ENCODE measurements around the gene ABO. TPM values are rescaled to one million over a fixed set of nuclear protein-coding genes. Genes with fewer than 3 reads are reported as not detected.

ABO gene
- total RNA-seq, 1 donor from 2014 or later: 4.8 TPM

DNA sequence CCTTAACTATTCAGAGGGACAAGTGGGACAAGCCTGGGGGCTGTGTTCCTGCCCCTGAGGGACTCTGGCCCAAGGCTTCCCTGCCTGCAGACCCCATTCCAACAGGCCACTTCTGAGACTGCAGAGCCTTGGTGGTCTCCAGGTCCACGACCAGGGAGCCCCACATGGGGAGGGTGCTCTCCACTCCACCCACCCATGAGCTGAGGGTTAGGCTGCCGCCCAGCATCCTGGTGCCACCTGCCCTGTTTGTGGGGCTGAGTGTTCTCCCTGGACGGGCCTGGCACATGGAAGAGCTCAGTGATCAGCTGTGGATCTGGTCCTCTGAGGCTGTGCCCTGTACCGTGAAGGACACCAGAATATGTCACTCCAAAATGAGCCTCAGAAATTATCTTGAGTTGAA, 2.5 kb upstream of the ABO start:
- DNase-seq (ENCODE audit: low spot score in 2 of 2): no peak
- intact Hi-C loops (cut with DNase I): no loop called here
- peaks cover 8% of the 10 kb centered on the region for H3K27me3 ChIP-seq

GRCh38 chr9:133276923-133277322, 1.9 kb upstream of the ABO start:
- DNase-seq (ENCODE audit: low spot score in 2 of 2): no peak
- Histone ChIP-seq H3K9me3 (no peaks in the 10 kb centered on the region), H3K27ac (no peak overlapping the region), H3K36me3 (no peaks in the 10 kb centered on the region), H3K4me1 (no peaks in the 10 kb centered on the region), H3K4me3 (no peak overlapping the region), H3K27me3 (peaks cover 8% of the 10 kb centered on the region)
- TF ChIP-seq, protein P1, sequence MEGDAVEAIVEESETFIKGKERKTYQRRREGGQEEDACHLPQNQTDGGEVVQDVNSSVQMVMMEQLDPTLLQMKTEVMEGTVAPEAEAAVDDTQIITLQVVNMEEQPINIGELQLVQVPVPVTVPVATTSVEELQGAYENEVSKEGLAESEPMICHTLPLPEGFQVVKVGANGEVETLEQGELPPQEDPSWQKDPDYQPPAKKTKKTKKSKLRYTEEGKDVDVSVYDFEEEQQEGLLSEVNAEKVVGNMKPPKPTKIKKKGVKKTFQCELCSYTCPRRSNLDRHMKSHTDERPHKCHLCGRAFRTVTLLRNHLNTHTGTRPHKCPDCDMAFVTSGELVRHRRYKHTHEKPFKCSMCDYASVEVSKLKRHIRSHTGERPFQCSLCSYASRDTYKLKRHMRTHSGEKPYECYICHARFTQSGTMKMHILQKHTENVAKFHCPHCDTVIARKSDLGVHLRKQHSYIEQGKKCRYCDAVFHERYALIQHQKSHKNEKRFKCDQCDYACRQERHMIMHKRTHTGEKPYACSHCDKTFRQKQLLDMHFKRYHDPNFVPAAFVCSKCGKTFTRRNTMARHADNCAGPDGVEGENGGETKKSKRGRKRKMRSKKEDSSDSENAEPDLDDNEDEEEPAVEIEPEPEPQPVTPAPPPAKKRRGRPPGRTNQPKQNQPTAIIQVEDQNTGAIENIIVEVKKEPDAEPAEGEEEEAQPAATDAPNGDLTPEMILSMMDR (IDR thresholded peaks at IDR 0.05): no peak
- intact Hi-C loops (cut with DNase I): no loop called here

More for the DNA sequence above, 2.5 kb upstream of the ABO start:
- Histone ChIP-seq H3K4me3 (no peak overlapping the region), H3K4me1 (no peaks in the 10 kb centered on the region), H3K36me3 (no peaks in the 10 kb centered on the region), H3K27ac (no peak overlapping the region), H3K9me3 (no peaks in the 10 kb centered on the region)
- TF ChIP-seq, protein P1 (IDR thresholded peaks at IDR 0.05): no peak

DNA sequence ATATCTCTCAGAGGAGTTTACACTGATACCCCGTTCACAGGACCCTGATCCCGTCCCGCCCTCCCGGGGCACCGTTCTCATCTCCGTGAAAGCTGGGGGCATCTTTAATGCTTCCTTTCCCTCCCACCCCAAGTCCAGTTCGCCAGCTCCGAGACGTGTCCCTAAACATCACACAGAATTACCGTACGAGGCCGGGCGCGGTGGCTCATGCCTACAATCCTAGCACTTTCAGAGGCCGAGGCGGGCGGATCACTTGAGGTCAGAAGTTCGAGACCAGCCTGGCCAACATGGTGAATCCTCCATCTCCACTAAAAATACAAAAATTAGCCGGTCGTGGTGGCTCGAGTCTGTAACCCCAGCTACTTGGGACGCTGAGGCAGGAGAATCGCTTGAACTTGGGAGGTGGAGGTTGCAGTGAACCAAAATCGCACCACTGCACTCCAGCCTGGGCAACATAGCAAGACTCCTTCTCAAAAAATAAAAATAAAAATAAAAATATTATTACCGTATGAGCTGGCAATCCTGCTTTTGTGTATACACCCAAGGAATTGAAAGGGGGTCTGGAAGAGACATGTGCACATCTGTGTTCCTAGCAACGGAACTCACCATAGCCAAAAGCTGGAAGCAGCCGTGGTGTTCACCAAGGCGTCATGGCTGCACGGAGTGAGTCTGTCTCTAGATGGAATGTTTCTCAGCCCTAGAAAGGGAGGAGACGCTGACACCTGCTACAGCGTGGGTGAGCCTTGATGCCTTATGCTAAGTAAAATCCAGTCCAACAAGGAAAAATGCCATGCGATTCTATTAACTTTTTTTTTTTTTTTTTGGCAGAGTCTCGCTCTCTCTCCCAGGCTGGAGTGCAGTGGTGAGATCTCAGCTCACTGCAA, 1.2 kb upstream of the ABO start:
- Histone ChIP-seq H3K9me3 (no peaks in the 10 kb centered on the region), H3K36me3 (no peaks in the 10 kb centered on the region), H3K27ac (no peak overlapping the region), H3K4me1 (no peaks in the 10 kb centered on the region), H3K4me3 (peak overlapping the region; percentile 47 to 51), H3K27me3 (peaks cover 8% of the 10 kb centered on the region)
- intact Hi-C loops (cut with DNase I): no loop called here
- TF ChIP-seq, protein P1 (IDR thresholded peaks at IDR 0.05): no peak
- no peak for DNase-seq (ENCODE audit: low spot score in 2 of 2)

DNA sequence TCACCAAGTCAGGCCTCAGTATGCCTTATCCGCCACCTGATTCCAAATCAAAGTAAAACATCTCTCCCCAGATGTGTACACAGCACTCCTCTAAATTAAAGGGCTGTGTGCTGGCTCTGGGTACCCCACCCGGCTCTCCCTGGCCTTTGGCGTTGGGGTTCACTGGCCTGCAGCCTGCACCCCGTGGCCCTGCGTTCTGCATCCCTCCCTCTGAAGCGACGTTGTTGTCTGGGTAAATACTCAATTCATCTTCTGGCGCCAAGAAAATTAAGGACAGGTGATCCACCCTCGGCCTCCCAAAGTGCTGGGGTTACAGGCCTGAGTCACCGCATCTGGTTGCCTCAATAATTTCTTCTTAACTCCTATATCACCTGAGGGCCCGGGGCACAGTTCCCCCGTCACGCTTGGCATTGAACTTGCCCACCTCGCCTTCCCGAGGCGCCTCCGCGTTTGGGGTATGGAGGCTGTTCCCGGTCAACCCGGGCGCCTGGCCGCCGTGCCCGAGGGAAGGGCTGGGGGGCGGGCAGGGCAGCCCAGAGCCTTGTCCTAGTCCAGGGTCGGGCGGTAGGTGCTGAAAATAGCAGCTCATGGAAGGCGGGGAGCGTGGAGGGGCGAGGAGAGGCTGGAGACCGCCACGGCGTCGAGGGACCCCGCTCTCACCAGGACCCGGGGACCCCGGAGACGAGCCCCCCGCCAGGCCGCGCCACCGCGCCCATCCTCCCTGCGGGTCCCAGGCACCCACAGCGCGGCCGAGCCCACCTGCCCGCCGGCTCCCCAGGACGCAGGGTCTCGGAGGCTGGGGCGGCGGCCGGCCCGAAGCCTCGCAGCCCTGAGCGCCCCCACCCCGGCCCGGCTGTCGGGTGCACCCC, 531 bp downstream of the ABO start:
- Histone ChIP-seq H3K4me3 (peak overlapping the region; percentile 47 to 51), H3K27ac (no peak overlapping the region)

GRCh38 chr9:133273819-133274218, 1.2 kb downstream of the ABO start:
- Histone ChIP-seq H3K27me3 (peaks cover 8% of the 10 kb centered on the region), H3K4me1 (no peaks in the 10 kb centered on the region), H3K36me3 (no peaks in the 10 kb centered on the region), H3K4me3 (no peak overlapping the region), H3K9me3 (no peaks in the 10 kb centered on the region), H3K27ac (no peak overlapping the region)
- intact Hi-C loops (cut with DNase I): no loop called here
- no peak for DNase-seq (ENCODE audit: low spot score in 2 of 2)
- TF ChIP-seq, protein P1 (IDR thresholded peaks at IDR 0.05): no peak

More for the DNA sequence above, 531 bp downstream of the ABO start:
- Histone ChIP-seq H3K27me3 (peaks cover 8% of the 10 kb centered on the region), H3K9me3 (no peaks in the 10 kb centered on the region), H3K36me3 (no peaks in the 10 kb centered on the region), H3K4me1 (no peaks in the 10 kb centered on the region)
- intact Hi-C loops (cut with DNase I): no loop called here
- DNase-seq (ENCODE audit: low spot score in 2 of 2): no peak
- TF ChIP-seq, protein P1 (IDR thresholded peaks at IDR 0.05): no peak

Measured in ascending aorta (tissue), 2 donors.